K562 (cell line): Measurements from ENCODE around the gene GYG1. TPM values are rescaled to one million over a fixed set of nuclear protein-coding genes. Genes with fewer than 3 reads are reported as not detected.

Source experiments
- CHCHD3 ChIP-seq: fragments of 250-450 bp; sonication (Bioruptor Pico); IDR thresholded peaks from 2 replicates; pipeline ENCODE4 v2.1.2; 2022; ENCODE audit warnings: mild to moderate bottlenecking
- ETV1 ChIP-seq: fragments of 450-650 bp; conservative IDR thresholded peaks from 2 replicates; pipeline ENCODE4 v1.6.1; 2016; ENCODE audit warnings: missing genetic modification characterization, control low read depth, low read depth, missing compliant biosample characterization
- HOXB6 ChIP-seq: fragments of 250-450 bp; sonication (Bioruptor Pico); IDR thresholded peaks from 2 replicates; pipeline ENCODE4 v1.5.1; 2022; ENCODE audit warnings: mild to moderate bottlenecking, borderline replicate concordance
- KAT7 ChIP-seq: sonication (generic); formaldehyde crosslinking; IDR thresholded peaks from 2 replicates; pipeline ENCODE4 v1.8.0; 2022; ENCODE audit warnings: missing genetic modification reagents, mild to moderate bottlenecking, borderline replicate concordance
- MGA ChIP-seq: fragments of 450-650 bp; IDR thresholded peaks from 2 replicates; pipeline ENCODE4 v1.6.1; 2016; ENCODE audit warnings: mild to moderate bottlenecking, moderate library complexity
- RCOR1 ChIP-seq, 2 experiments: IDR thresholded peaks; 2 replicates each; pipeline ENCODE4 v1.6.1; 2012; ENCODE audit warnings: low read depth in 2 of 2, low read length in 2 of 2, borderline replicate concordance in 1 of 2, improper control_type of control experiment in 1 of 2
- RUNX1 ChIP-seq: sonication (generic); IDR thresholded peaks from 2 replicates; pipeline ENCODE4 v1.6.1; 2016; ENCODE audit warnings: antibody characterized with exemption, low read depth
- TCF3 ChIP-seq: sonication (generic); formaldehyde crosslinking; IDR thresholded peaks from 2 replicates; pipeline ENCODE4 v1.4.0; 2020; ENCODE audit warnings: mild to moderate bottlenecking, missing genetic modification reagents
- ZNF143 ChIP-seq: sonication (generic); formaldehyde crosslinking; IDR thresholded peaks from 2 replicates; pipeline ENCODE4 v1.9.0; 2022; ENCODE audit warnings: mild to moderate bottlenecking, missing genetic modification reagents
- ZNF75A ChIP-seq: fragments of 450-650 bp; formaldehyde crosslinking; IDR thresholded peaks from 2 replicates; pipeline ENCODE4 v1.4.0; 2020; ENCODE audit warnings: mild to moderate bottlenecking
- ZNF764 ChIP-seq: fragments of 250-450 bp; sonication (Bioruptor Pico); IDR thresholded peaks from 2 replicates; pipeline ENCODE4 v1.4.0; 2020; ENCODE audit warnings: low read depth, mild to moderate bottlenecking, moderate library complexity
- polyA plus RNA-seq, 8 experiments: library from polyadenylated mRNA; depleted of rRNA in 4 of 8; stranded (reverse) in 5 of 8; unstranded in 3 of 8; fragments of >200 nt; fragmentation: Nextera tagmentation in 2 of 8; fragmentation: Illumina TruSeq in 1 of 8; extraction: Ambion mirVana in 2 of 8; extraction: Trizol in 1 of 8; gene quantifications; 2 replicates each; pipeline versions ENCODE4 v1.2.1 to v1.2.3, GENCODE V29; 2011 to 2014; ENCODE audit warnings: inconsistent platforms in 1 of 8, missing spikeins in 1 of 8
- total RNA-seq, 7 experiments: library from RNA; depleted of rRNA in 6 of 7; stranded (reverse); fragments of >200 nt in 6 of 7; fragmentation: Illumina TruSeq in 2 of 7; extraction: Trizol in 2 of 7; gene quantifications; 2 replicates each; pipeline versions ENCODE4 v1.2.1 to v1.2.3, GENCODE V29; 2011 to 2021; ENCODE audit warnings: low replicate concordance in 1 of 7
- TF ChIP-seq, protein P1 (sequence below), 3 experiments: fragments of 200-800 bp in 1 of 3; sonication (Bioruptor generic) in 1 of 3; sonication (generic) in 1 of 3; formaldehyde crosslinking in 1 of 3; IDR thresholded peaks; 2 replicates each; pipeline versions ENCODE4 v1.6.1 to v1.8.0; 2016 to 2022; ENCODE audit warnings: mild to moderate bottlenecking in 2 of 3, missing compliant biosample characterization in 2 of 3, missing genetic modification characterization in 2 of 3, missing genetic modification reagents in 1 of 3
- TF ChIP-seq, protein P2 (sequence below): fragments of 450-650 bp; formaldehyde crosslinking; IDR thresholded peaks from 2 replicates; pipeline ENCODE4 v1.4.0; 2020; ENCODE audit warnings: mild to moderate bottlenecking, moderate library complexity

Gene GYG1
- total and polyA plus RNA-seq, 9 of the 15 experiments (the other 6 are each of a cell fraction or from before 2014, with no cell fraction given) = 14.6 to 38.4 (median 24.6) TPM

DNA sequence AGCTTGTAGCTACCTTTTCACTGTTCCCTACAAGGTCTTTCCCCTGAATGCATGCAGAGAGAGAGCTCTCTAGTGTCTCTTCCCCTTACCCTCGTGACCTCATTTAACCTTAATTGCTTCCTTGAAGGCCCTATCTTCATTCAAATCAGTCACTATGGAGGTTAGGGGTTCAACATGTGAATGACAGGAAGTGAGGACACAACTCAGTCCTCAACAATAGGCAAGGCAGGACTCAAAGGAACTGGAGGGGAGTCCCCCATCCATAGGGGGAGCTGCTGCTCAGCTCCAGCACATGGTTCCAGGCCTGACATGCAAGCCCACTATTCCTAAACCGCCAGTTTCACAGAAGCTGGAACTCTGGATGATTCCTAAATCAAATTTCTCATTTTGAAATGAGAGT, 33.8 kb upstream of the GYG1 start (continued):
- TF ChIP-seq, protein P1, sequence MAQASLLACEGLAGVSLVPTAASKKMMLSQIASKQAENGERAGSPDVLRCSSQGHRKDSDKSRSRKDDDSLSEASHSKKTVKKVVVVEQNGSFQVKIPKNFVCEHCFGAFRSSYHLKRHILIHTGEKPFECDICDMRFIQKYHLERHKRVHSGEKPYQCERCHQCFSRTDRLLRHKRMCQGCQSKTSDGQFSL (CRISPR knock-in tag; IDR thresholded peaks at IDR 0.05) = no peak
- TF ChIP-seq, protein P1 (tag; IDR thresholded peaks at IDR 0.05) = no peak
- TF ChIP-seq KAT7 (CRISPR knock-in tag) (no peak), ZNF75A (no peak), ETV1 (tag) (peak; percentile 72), RCOR1 (IDR thresholded peaks at IDR 0.05; ENCODE audit: borderline replicate concordance in 1 of 2, low read depth in 2 of 2, low read length in 2 of 2) (no peak), ZNF764 (CRISPR knock-in tag) (no peak), RUNX1 (no peak), CHCHD3 (CRISPR knock-in tag) (no peak), HOXB6 (CRISPR knock-in tag) (no peak), ZNF143 (CRISPR knock-in tag) (no peak), MGA (peak; percentile 35; the same call in 1 of the 2 replicates), TCF3 (CRISPR knock-in tag) (no peak)
- TF ChIP-seq, protein P2, sequence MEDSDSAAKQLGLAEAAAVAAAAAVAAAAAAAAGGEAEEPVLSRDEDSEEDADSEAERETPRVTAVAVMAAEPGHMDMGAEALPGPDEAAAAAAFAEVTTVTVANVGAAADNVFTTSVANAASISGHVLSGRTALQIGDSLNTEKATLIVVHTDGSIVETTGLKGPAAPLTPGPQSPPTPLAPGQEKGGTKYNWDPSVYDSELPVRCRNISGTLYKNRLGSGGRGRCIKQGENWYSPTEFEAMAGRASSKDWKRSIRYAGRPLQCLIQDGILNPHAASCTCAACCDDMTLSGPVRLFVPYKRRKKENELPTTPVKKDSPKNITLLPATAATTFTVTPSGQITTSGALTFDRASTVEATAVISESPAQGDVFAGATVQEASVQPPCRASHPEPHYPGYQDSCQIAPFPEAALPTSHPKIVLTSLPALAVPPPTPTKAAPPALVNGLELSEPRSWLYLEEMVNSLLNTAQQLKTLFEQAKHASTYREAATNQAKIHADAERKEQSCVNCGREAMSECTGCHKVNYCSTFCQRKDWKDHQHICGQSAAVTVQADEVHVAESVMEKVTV (CRISPR knock-in tag) = no peak
